OCI-LY3 (cell line): ENCODE measurements around the gene CCM2L.

Experiments
- H2AFZ ChIP-seq: fragments of 200-600, 300-600 bp; shearing (Covaris generic); 2 replicates; pipeline ENCODE4 v1.6.0; 2014; ENCODE audit warnings: antibody characterized with exemption, low read depth, low read length
- H3K27ac ChIP-seq: fragments of 200-600, 300-600 bp; sonication (generic); 2 replicates; pipeline ENCODE4 v1.5.1; 2014; ENCODE audit warnings: mild to moderate bottlenecking, low read length, moderate library complexity, mixed read lengths
- H3K27me3 ChIP-seq: fragments of 200-600, 300-600 bp; sonication (generic); 2 replicates; pipeline ENCODE4 v1.6.1; 2014; ENCODE audit warnings: low read depth, low read length, mixed read lengths
- H3K36me3 ChIP-seq: fragments of 200-600, 300-600 bp; sonication (generic); replicated peaks from 2 replicates; pipeline ENCODE3; 2014; ENCODE audit warnings: low read depth, low read length, mixed read lengths
- H3K4me1 ChIP-seq: fragments of 300-600, 200-600 bp; sonication (generic); 2 replicates; pipeline ENCODE4 v1.6.1; 2014; ENCODE audit warnings: low read length, mixed read lengths
- H3K4me2 ChIP-seq: fragments of 200-600, 300-600 bp; sonication (generic); 2 replicates; pipeline ENCODE4 v1.6.1; 2014; ENCODE audit warnings: low read length, mixed read lengths
- H3K4me3 ChIP-seq: fragments of 300-600, 200-600 bp; sonication (generic); 2 replicates; pipeline ENCODE4 v1.5.1; 2014; ENCODE audit warnings: antibody characterized with exemption, mild to moderate bottlenecking, low read length, moderate library complexity
- H3K79me2 ChIP-seq: fragments of 300-600, 200-600 bp; shearing (Covaris generic); 2 replicates; pipeline ENCODE4 v1.6.1; 2014; ENCODE audit warnings: mild to moderate bottlenecking, low read length, mixed read lengths
- H3K9ac ChIP-seq: fragments of 300-600, 200-600 bp; shearing (Covaris generic); 2 replicates; pipeline ENCODE4 v1.6.0; 2014; ENCODE audit warnings: mild to moderate bottlenecking, low read length, moderate library complexity
- H3K9me3 ChIP-seq: fragments of 200-600, 300-600 bp; shearing (Covaris generic); 2 replicates; pipeline ENCODE4 v1.6.1; 2014; ENCODE audit warnings: low read length, mixed read lengths; ENCODE audit not compliant: insufficient read depth
- H4K20me1 ChIP-seq: fragments of 200-600, 300-600 bp; sonication (generic); 2 replicates; pipeline ENCODE4 v1.6.1; 2016; ENCODE audit warnings: low read length, mixed read lengths; ENCODE audit not compliant: insufficient read depth
- EZH2phosphoT487 ChIP-seq: fragments of 200-600 bp; shearing (Covaris generic); IDR thresholded peaks from 2 replicates; pipeline ENCODE4 v1.6.1; 2018; ENCODE audit warnings: antibody characterized with exemption, mixed run types, low read depth
- TF ChIP-seq, protein P1 (sequence below): fragments of 200-600, 300-600 bp; sonication (generic); IDR thresholded peaks from 2 replicates; pipeline ENCODE4 v1.5.1; 2014; ENCODE audit warnings: antibody characterized with exemption, low read length, low read depth

Gene CCM2L

GRCh38 chr20:32050324-32050841, 40.1 kb downstream of the CCM2L start:
- peaks cover 31% of the 10 kb centered on the region for H3K4me1 ChIP-seq
- TF ChIP-seq EZH2phosphoT487, result no peak
- no peaks in the 10 kb centered on the region for H3K27me3 ChIP-seq
- H3K9ac ChIP-seq, result peak overlapping the region; percentile 100; the same call in 1 of the 2 replicates
- no peak overlapping the region for H2AFZ ChIP-seq
- peak overlapping the region; percentile 94; the same call in 1 of the 2 replicates for H3K4me3 ChIP-seq
- H4K20me1 ChIP-seq, result peaks cover 15% of the 10 kb centered on the region
- H3K36me3 ChIP-seq, result peaks cover 21% of the 10 kb centered on the region
- peak overlapping the region; percentile 91 for H3K27ac ChIP-seq
- H3K4me2 ChIP-seq, result peak overlapping the region; percentile 95
- H3K79me2 ChIP-seq, result peaks cover 39% of the 10 kb centered on the region
- no peaks in the 10 kb centered on the region for H3K9me3 ChIP-seq

GRCh38 chr20:32050851-32051556, 40.8 kb downstream of the CCM2L start:
- Histone ChIP-seq H4K20me1 (peaks cover 20% of the 10 kb centered on the region), H3K4me1 (peaks cover 37% of the 10 kb centered on the region), H3K9ac (peak overlapping the region; percentile 100), H3K4me2 (peak overlapping the region; percentile 95), H3K4me3 (peak overlapping the region; percentile 94), H3K9me3 (no peaks in the 10 kb centered on the region), H3K79me2 (peaks cover 45% of the 10 kb centered on the region), H3K27ac (peak overlapping the region; percentile 91), H2AFZ (no peak overlapping the region), H3K36me3 (peaks cover 26% of the 10 kb centered on the region), H3K27me3 (no peaks in the 10 kb centered on the region)
- TF ChIP-seq EZH2phosphoT487, result no peak
- TF ChIP-seq, protein P1, sequence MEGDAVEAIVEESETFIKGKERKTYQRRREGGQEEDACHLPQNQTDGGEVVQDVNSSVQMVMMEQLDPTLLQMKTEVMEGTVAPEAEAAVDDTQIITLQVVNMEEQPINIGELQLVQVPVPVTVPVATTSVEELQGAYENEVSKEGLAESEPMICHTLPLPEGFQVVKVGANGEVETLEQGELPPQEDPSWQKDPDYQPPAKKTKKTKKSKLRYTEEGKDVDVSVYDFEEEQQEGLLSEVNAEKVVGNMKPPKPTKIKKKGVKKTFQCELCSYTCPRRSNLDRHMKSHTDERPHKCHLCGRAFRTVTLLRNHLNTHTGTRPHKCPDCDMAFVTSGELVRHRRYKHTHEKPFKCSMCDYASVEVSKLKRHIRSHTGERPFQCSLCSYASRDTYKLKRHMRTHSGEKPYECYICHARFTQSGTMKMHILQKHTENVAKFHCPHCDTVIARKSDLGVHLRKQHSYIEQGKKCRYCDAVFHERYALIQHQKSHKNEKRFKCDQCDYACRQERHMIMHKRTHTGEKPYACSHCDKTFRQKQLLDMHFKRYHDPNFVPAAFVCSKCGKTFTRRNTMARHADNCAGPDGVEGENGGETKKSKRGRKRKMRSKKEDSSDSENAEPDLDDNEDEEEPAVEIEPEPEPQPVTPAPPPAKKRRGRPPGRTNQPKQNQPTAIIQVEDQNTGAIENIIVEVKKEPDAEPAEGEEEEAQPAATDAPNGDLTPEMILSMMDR, result no peak; the same call in none of the 2 replicates

GRCh38 chr20:32051720-32052089, 41.5 kb downstream of the CCM2L start:
- peak overlapping the region; percentile 95 for H3K4me2 ChIP-seq

GRCh38 chr20:32052090-32052777, 42.0 kb downstream of the CCM2L start, which contains the start of gene HCK:
Gene HCK, plus strand, starts transcription at chr20:32052242.
- no peaks in the 10 kb centered on the region for H3K27me3 ChIP-seq
- no peaks in the 10 kb centered on the region for H3K9me3 ChIP-seq
- peak within 1 kb of the TSS; percentile 94 for H3K4me3 ChIP-seq
- peak within 1 kb of the TSS; percentile 91 for H3K27ac ChIP-seq
- H3K4me2 ChIP-seq, result peak within 1 kb of the TSS; percentile 95
- peaks cover 49% of the 10 kb centered on the region for H3K4me1 ChIP-seq
- TF ChIP-seq, protein P1, result peak; percentile 38; the same call in 1 of the 2 replicates
- TF ChIP-seq EZH2phosphoT487, result no peak
- peaks cover 29% of the 10 kb centered on the region for H4K20me1 ChIP-seq
- peaks cover 57% of the 10 kb centered on the region for H3K79me2 ChIP-seq
- H3K36me3 ChIP-seq, result peaks cover 34% of the 10 kb centered on the region
- H3K9ac ChIP-seq, result peak within 1 kb of the TSS; percentile 100
- H2AFZ ChIP-seq, result no peak within 1 kb of the TSS

More at GRCh38 chr20:32051720-32052089, 41.5 kb downstream of the CCM2L start:
- Histone ChIP-seq H2AFZ (no peak overlapping the region), H3K4me1 (peaks cover 43% of the 10 kb centered on the region), H3K4me3 (peak overlapping the region; percentile 94), H3K36me3 (peaks cover 29% of the 10 kb centered on the region), H3K9ac (peak overlapping the region; percentile 100), H4K20me1 (peaks cover 23% of the 10 kb centered on the region), H3K27ac (peak overlapping the region; percentile 91), H3K79me2 (peaks cover 52% of the 10 kb centered on the region), H3K9me3 (no peaks in the 10 kb centered on the region), H3K27me3 (no peaks in the 10 kb centered on the region)
- TF ChIP-seq, protein P1, result no peak
- TF ChIP-seq EZH2phosphoT487, result no peak
